WERI-Rb-1 (cell line): ENCODE results near the gene RCSD1.

Source experiments
- DNase-seq: peaks from one replicate; pipeline ENCODE4 v3.0.0-alpha.2; 2020
- H3K27ac ChIP-seq: fragments of 250-450 bp; sonication (Bioruptor Pico); 2 replicates; pipeline ENCODE4 v1.5.1; 2020; ENCODE audit warnings: mild to moderate bottlenecking, moderate library complexity
- H3K27me3 ChIP-seq: fragments of 250-450 bp; sonication (Bioruptor Pico); 2 replicates; pipeline ENCODE4 v1.5.1; 2021; ENCODE audit warnings: mild to moderate bottlenecking, low read depth, moderate library complexity; ENCODE audit not compliant: insufficient read depth, severe bottlenecking
- H3K36me3 ChIP-seq: fragments of 250-450 bp; sonication (Bioruptor Pico); 2 replicates; pipeline ENCODE4 v1.5.1; 2020; ENCODE audit warnings: mild to moderate bottlenecking, moderate library complexity
- H3K4me3 ChIP-seq: 2 replicates; pipeline ENCODE4 v1.5.1; 2011; ENCODE audit warnings: low read depth, mild to moderate bottlenecking, control low read depth, low read length
- H3K9me3 ChIP-seq: fragments of 250-450 bp; sonication (Bioruptor Pico); 2 replicates; pipeline ENCODE4 v1.5.1; 2021; ENCODE audit warnings: mild to moderate bottlenecking, moderate library complexity; ENCODE audit not compliant: severe bottlenecking
- CTCF ChIP-seq: IDR thresholded peaks from 2 replicates; pipeline ENCODE4 v1.5.1; 2011; ENCODE audit warnings: low read depth, mild to moderate bottlenecking, control low read depth, inconsistent platforms, low read length

Gene RCSD1

GRCh38 chr1:167749741-167750140, 119.7 kb downstream of the RCSD1 start:
- DNase-seq = no peak
- H3K9me3 ChIP-seq = no peaks in the 10 kb centered on the region
- no peak overlapping the region for H3K4me3 ChIP-seq
- no peak overlapping the region for H3K27ac ChIP-seq
- H3K27me3 ChIP-seq = no peaks in the 10 kb centered on the region
- H3K36me3 ChIP-seq = no peaks in the 10 kb centered on the region
- TF ChIP-seq CTCF = no peak

- Histone ChIP-seq H3K4me3 (no peak overlapping the region), H3K27ac (no peak overlapping the region), H3K9me3 (no peaks in the 10 kb centered on the region), H3K27me3 (no peaks in the 10 kb centered on the region), H3K36me3 (no peaks in the 10 kb centered on the region)
- DNase-seq = no peak
- TF ChIP-seq CTCF = no peak
Measured at GRCh38 chr1:167750641-167751040, 120.6 kb downstream of the RCSD1 start.

GRCh38 chr1:167751676-167752075, 121.6 kb downstream of the RCSD1 start:
- Histone ChIP-seq H3K27me3 (no peaks in the 10 kb centered on the region), H3K4me3 (no peak overlapping the region), H3K9me3 (no peaks in the 10 kb centered on the region), H3K27ac (no peak overlapping the region), H3K36me3 (no peaks in the 10 kb centered on the region)
- no peak for TF ChIP-seq CTCF
- DNase-seq = no peak

- no peak for TF ChIP-seq CTCF
- no peak for DNase-seq
- no peaks in the 10 kb centered on the region for H3K27me3 ChIP-seq
- no peaks in the 10 kb centered on the region for H3K9me3 ChIP-seq
- no peak overlapping the region for H3K4me3 ChIP-seq
- H3K27ac ChIP-seq = no peak overlapping the region
- H3K36me3 ChIP-seq = no peaks in the 10 kb centered on the region
Measured at GRCh38 chr1:167752219-167752985, 122.4 kb downstream of the RCSD1 start.

GRCh38 chr1:167755654-167756053, 125.6 kb downstream of the RCSD1 start:
- no peak overlapping the region for H3K4me3 ChIP-seq
- no peaks in the 10 kb centered on the region for H3K36me3 ChIP-seq
- H3K27ac ChIP-seq = no peak overlapping the region
- H3K9me3 ChIP-seq = no peaks in the 10 kb centered on the region
- no peak for TF ChIP-seq CTCF
- H3K27me3 ChIP-seq = no peaks in the 10 kb centered on the region
- no peak for DNase-seq
